ENCODE results near the gene CPSF6.
A peak's percentile ranks its signal among the peaks of the same experiment; 100 is the strongest.
"Not testable (repeated sequence)": the region's sequence is repeated elsewhere in the genome, so short reads cannot be mapped to it uniquely, and the experiment has no call there.

Gene CPSF6

DNA sequence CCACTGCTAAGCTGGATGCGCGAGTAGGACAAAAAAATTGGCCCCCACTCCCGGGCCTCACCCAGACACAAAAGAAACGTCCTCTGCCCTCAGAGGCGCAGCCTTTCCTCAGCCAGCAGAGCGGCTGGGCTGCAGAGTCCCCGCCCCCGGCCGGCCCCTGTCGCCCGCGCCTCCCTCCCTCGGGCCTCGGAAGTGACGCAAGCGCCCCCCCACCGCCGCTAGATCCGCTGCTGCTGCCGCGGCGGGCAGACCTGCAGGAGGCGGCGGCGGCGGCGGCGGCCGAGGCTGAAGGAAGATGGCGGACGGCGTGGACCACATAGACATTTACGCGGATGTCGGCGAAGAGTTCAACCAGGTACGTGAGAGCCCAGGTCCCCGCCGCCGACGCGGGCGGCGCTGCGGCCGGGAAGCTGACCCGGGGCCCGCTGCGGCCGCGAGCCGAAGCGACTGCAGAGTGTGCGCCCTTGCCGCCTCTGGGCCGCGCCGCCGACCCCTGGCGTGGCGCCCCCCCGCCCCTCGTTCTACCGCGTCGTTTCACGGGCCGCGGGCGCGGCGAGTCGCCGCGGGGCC lies at the start of gene CPSF6:
TSS of gene CPSF6 (plus strand) at position 218 of the 570 bp plus-strand sequence. CDS start at position 296, 78 bp downstream.
- peak; percentile 93 for DNase-seq

GRCh38 chr12:69196302-69197288 lies 42.8 kb upstream of the CPSF6 start:
- no peak for DNase-seq

- DNase-seq, result not testable (repeated sequence)
These were observed 39.4 kb upstream of the CPSF6 start for GRCh38 chr12:69199976-69200375.

DNA sequence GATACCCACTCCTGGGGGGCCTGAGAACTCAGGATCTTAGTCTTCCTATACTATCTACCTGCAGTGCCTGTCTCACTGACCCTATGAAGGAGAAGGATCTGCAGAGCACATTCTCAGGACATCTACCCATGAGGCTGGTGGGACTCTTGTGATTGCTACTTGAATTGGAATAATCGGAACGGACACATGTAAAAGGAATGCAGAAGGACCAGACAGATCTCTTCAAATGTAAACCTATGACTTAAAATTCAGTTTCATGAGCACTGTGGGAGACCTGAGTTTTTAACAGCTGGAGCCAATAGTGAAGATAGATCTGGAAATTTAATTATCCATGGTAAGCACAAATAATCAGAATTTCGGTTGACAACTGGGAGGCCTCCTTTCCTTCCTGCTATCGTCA lies 35.2 kb upstream of the CPSF6 start:
- no peak for DNase-seq

GRCh38 chr12:69210661-69211060 lies 28.7 kb upstream of the CPSF6 start:
- no peak for DNase-seq

DNA sequence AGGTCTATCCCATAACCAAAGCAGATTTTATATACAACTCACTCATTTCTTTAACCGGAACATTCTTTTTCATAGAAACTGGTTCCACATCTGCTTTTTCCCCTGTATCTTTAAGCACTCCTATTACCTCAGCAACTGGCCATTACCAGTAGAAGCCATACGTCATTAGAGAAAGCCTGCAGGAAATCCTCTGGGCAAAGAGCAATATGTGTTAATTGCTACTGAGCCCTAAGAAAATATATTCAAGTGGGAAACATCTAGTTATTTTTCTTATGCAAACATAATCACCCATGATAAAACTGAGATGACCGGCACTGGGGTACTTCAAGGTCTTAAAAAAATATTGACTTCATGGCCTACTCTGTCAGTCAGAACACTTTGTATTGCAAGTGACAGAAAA lies 28.2 kb upstream of the CPSF6 start:
- no peak for DNase-seq

DNA sequence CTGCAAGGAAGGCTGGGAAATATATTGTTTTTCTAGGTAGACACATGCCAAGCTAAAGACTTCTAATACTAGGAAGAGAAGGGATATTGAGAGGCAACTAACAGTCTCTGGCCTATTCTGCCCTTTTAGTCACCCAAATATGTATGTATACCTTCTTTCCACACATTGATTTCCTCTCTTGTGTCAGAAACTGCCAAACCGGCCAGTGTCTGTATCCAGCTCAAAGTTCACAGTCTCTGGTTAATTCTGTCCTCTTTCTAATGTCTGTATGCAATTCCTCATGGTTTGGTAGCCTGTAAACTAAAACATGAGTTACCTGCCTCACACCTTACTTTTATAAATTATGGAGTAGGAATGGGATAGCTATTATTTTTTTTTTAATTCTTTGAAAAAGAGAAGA lies 25.2 kb upstream of the CPSF6 start:
- DNase-seq, result no peak

- no peak for DNase-seq
These were observed 14.0 kb upstream of the CPSF6 start for GRCh38 chr12:69225251-69225910.

DNA sequence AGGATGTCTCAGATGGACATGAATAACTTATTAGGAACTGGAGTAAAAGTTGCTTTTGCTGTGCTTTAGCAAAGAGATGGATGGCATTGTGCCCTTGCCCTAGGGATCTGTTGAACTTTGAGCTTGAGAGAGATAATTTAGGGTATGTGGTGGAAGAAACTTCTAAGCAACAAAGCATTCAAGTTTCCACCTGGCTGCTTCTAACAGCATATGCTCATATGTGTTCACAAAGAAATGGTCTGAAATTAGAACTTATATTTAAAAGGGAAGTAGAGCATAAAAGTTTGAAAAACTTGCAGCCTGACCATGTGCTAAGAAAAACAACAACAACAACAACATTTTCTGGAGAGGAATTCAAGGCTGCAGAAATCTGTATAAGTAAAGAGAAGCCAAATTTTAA lies 7.9 kb upstream of the CPSF6 start:
- DNase-seq, result no peak

- DNase-seq, result no peak
These were observed 599 bp upstream of the CPSF6 start for GRCh38 chr12:69238589-69239351.

GRCh38 chr12:69239922-69240630 lies 707 bp downstream of the CPSF6 start:
- DNase-seq, result peak; percentile 33

DNA sequence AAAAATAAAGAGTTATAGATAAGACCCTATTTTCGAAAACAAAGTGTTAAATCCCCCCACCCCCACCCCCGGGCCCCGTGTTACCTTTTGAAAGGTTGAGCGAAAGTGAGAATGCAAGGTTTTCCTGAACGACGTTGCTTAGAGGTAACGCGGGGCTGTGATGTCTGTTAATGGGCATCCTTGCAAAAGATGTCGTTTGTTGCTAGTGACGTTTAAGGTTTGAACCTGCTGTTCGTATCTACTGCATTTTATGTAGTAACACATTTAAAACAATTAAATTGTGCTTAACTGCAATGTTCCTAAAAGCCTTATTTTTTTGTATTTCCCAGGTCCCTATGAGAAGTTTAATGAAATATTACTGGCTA lies 1.2 kb downstream of the CPSF6 start:
- peak; percentile 32 for DNase-seq

DNA sequence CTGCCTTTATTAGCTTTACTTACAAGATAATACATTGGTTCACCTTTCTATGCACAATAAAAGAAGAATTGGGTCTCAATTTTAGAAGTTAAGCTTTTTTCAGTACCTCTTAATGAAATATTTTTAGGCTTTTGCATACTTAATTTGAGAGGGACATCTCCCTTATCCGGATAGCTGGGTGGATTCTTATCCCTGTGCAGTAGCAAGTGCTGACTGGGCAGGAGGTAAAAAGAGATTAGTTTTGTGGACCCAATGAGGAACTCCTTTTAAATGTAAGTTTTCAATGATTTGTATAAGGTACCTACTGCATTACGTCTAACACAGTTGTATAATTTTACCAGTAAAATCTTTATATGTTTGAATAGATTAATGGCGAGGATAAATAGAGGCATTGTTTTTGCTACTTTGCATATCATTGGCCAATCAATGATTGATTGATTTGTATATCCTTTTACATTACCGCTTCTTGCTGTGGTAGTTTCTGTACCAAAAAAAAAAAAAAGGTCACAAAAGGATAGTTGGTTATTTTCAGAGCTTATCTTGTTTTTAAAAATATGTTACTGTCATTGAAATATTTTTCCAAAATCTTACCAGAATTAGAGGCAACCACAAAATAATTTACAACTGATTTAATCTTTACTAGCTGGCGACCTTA lies 2.2 kb downstream of the CPSF6 start:
- DNase-seq, result no peak

DNA sequence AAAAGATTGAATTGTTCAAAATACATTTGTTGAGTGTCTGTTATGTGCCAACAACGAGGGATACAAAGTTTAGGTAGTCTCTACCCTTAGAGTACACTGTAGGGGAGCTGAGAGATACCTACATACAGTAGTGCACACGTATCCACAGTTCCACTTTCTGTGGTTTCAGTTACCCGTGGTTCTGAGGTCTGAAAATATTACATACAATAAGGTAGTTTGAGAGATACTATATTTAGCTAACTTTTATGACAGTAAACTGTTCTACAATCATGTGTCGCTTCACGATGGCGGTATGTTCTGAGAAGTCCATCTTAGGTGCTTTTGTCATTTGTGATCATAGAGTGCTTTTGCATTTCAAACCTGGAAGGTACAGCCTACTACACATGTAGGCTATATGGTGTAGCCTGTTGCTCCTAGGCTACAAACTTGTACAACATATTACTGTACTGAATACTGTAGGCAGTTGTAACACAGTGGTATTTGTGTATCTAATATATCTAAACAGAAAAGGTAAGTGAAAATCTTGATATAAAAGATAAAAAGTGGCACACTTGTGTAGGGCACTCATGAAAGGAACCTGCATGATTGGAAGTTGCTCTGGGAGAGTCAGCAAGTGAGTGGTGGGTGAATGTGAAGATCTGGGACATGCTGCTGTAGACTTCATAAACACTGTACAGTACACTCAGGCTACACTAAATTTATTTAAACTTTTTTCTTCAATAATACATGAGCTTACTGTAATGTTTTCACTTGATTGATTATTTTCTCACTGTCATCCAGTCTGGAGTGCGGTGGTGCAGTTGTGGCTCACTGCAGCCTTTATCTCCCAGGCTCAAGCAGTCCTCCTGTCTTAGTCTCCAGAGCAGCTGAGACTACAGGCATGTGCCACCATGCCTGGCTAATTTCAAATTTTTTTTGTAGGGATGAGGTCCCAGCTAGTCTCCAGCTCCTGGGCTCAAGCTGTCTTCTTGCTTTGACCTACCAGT lies 4.0 kb downstream of the CPSF6 start:
- DNase-seq, result no peak

DNA sequence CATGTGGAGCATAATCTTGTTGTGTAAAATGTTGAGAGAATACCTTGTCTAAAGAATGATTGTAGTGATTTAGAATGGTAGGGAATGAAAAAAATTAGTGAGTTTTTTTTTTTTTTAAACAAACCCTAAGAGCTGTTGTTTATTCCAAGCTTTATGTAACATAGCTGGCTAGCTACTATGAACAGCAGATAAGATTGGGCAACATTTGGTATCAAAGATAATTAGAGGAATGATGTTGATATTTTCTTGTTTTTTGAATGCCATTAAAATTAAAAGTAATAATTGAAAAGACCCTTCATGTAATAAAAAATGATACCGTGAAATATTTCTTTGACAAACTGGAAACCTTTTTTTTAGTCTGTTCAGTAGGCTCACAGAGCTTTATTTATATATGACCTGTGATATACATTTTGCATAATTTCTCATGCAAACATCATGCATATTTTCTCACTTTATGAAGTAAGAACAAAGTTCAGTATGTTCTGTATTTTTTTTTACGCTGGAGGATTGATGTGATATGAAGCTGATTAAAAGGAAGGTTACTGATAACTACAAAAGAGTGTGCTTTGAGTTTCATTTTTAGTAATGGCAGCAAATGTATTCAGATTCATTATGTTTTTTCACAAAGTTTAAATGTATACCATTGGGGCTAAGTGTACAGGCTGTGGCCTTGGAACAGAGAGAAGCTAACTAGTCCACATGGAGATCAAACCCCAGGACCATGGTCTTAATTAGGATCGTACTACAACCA lies 8.1 kb downstream of the CPSF6 start:
- DNase-seq, result no peak

GRCh38 chr12:69252033-69252432 lies 12.7 kb downstream of the CPSF6 start:
- DNase-seq, result no peak

- DNase-seq, result peak; percentile 68
These were observed 14.7 kb downstream of the CPSF6 start for GRCh38 chr12:69254046-69254445.

GRCh38 chr12:69254862-69255261 lies 15.5 kb downstream of the CPSF6 start:
- DNase-seq, result no peak

DNA sequence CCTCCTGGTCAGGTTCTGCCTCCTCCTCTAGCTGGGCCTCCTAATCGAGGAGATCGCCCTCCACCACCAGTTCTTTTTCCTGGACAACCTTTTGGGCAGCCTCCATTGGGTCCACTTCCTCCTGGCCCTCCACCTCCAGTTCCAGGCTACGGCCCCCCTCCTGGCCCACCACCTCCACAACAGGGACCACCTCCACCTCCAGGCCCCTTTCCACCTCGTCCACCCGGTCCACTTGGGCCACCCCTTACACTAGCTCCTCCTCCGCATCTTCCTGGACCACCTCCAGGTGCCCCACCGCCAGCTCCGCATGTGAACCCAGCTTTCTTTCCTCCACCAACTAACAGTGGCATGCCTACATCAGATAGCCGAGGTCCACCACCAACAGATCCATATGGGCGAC lies 19.3 kb downstream of the CPSF6 start:
- no peak for DNase-seq
